Measurements from ENCODE around the gene OSMR. TPM values are rescaled to one million over a fixed set of nuclear protein-coding genes. Genes with fewer than 3 reads are reported as not detected.

The OSMR gene
- total RNA-seq, 1 experiment from 2014 or later = 1.6 TPM

GRCh38 chr5:38856660-38857059, 10.8 kb downstream of the OSMR start:
- no peak for DNase-seq
- Histone ChIP-seq H3K23ac (ENCODE audit: insufficient read length, low read depth, low read length) (no peak overlapping the region), H3K79me1 (ENCODE audit: insufficient read depth, low read depth, low read length, poor library complexity, severe bottlenecking) (no peaks in the 10 kb centered on the region), H2BK120ac (ENCODE audit: low read depth, low read length, poor library complexity, severe bottlenecking) (no peak overlapping the region), H2AFZ (ENCODE audit: low read length) (no peak overlapping the region), H3K23me2 (ENCODE audit: insufficient read length, low read depth, low read length, poor library complexity, severe bottlenecking) (no peaks in the 10 kb centered on the region), H3K14ac (ENCODE audit: insufficient read depth, low read length) (no peak overlapping the region), H3K79me2 (ENCODE audit: insufficient read depth, low read length) (no peaks in the 10 kb centered on the region), H4K91ac (ENCODE audit: insufficient read length, low read depth, low read length) (no peak overlapping the region), H2BK5ac (ENCODE audit: insufficient read length, low read length) (no peak overlapping the region), H3K27ac (ENCODE audit: insufficient read length, low read depth, low read length) (no peak overlapping the region), H3T11ph (ENCODE audit: low read length) (no peak overlapping the region), H4K8ac (replicated peaks; ENCODE audit: insufficient read length, low read depth, low read length) (no peak overlapping the region), H2BK20ac (ENCODE audit: low read depth, low read length, poor library complexity, severe bottlenecking) (no peak overlapping the region), H4K20me1 (ENCODE audit: control insufficient read depth, insufficient read depth, insufficient read length) (no peaks in the 10 kb centered on the region), H2BK12ac (ENCODE audit: insufficient read length, low read depth, low read length) (no peak overlapping the region), H3K4ac (ENCODE audit: low read depth, low read length) (no peak overlapping the region), H3K4me1 (ENCODE audit: insufficient read depth, low read length) (no peaks in the 10 kb centered on the region), H3K27me3 (ENCODE audit: insufficient read depth, low read length) (no peaks in the 10 kb centered on the region), H3K18ac (ENCODE audit: insufficient read length, low read depth, low read length) (no peak overlapping the region), H3K56ac (ENCODE audit: insufficient read length, low read depth, low read length) (no peak overlapping the region), H3K9me3 (ENCODE audit: control insufficient read depth, low read depth, low read length) (no peaks in the 10 kb centered on the region), H2AK5ac (ENCODE audit: insufficient read length, low read length) (no peak overlapping the region), H4K5ac (ENCODE audit: insufficient read length, low read depth, low read length) (no peak overlapping the region), H3K4me2 (ENCODE audit: insufficient read depth, insufficient read length, low read length) (no peak overlapping the region), H2BK15ac (ENCODE audit: low read depth, low read length) (no peak overlapping the region), H3K9ac (ENCODE audit: extremely low read depth, insufficient read length, low read length) (no peak overlapping the region)
- H3K4me1 Mint-ChIP-seq = no peaks in the 10 kb centered on the region
- no peak overlapping the region for H3K27ac Mint-ChIP-seq
- no peak overlapping the region for H3K4me3 Mint-ChIP-seq
- no CpG with 5 or more reads among the region's 2 CpGs for WGBS (ENCODE audit: extremely low coverage, insufficient read length, low lambda C conversion rate)
- H3K27me3 Mint-ChIP-seq (ENCODE audit: low read depth) = peaks cover 2% of the 10 kb centered on the region
- H3K36me3 Mint-ChIP-seq (ENCODE audit: insufficient read depth in 1 of 3, low read depth in 3 of 3) = peaks cover 0 to 21% (median 0%) of the 10 kb centered on the region in 3 experiments; a peak in 5 of 7 replicates
- no peak for TF ChIP-seq CTCF (conservative IDR thresholded peaks at IDR 0.05)
- peaks cover 18 to 32% of the 10 kb centered on the region in 2 experiments; a peak in 4 of 5 replicates for H3K9me3 Mint-ChIP-seq

Data from H9 (cell line).